Kidney epithelial cell (primary cell): Measurements from ENCODE around the gene CEP44. TPM values are rescaled to one million over a fixed set of nuclear protein-coding genes. Genes with fewer than 3 reads are reported as not detected.

Experiments used
- DNase-seq: peaks from one replicate; pipeline ENCODE4 v3.0.0-alpha.2; 2010; ENCODE audit warnings: low read depth
- H3K27me3 ChIP-seq: 2 replicates; pipeline ENCODE4 v1.6.0; 2011; ENCODE audit warnings: low read length; ENCODE audit not compliant: control insufficient read depth, insufficient read depth
- H3K36me3 ChIP-seq: 2 replicates; pipeline ENCODE4 v1.5.1; 2011; ENCODE audit warnings: low read length; ENCODE audit not compliant: control insufficient read depth, insufficient read depth
- H3K4me3 ChIP-seq: 2 replicates; pipeline ENCODE4 v1.5.1; 2011; ENCODE audit warnings: low read depth, mild to moderate bottlenecking, control low read depth, low read length
- CTCF ChIP-seq: IDR thresholded peaks from 2 replicates; pipeline ENCODE4 v1.5.1; 2011; ENCODE audit warnings: mild to moderate bottlenecking, moderate library complexity, low read length, control low read depth, inconsistent platforms; ENCODE audit not compliant: insufficient read depth, poor library complexity, severe bottlenecking
- total RNA-seq: library from RNA; depleted of rRNA; stranded (reverse); fragments of >200 nt; gene quantifications from 2 replicates; pipeline ENCODE4 v1.2.3, GENCODE V29; 2015

CEP44 gene
- total RNA-seq, 1 donor from 2014 or later, result 9.4 TPM

DNA sequence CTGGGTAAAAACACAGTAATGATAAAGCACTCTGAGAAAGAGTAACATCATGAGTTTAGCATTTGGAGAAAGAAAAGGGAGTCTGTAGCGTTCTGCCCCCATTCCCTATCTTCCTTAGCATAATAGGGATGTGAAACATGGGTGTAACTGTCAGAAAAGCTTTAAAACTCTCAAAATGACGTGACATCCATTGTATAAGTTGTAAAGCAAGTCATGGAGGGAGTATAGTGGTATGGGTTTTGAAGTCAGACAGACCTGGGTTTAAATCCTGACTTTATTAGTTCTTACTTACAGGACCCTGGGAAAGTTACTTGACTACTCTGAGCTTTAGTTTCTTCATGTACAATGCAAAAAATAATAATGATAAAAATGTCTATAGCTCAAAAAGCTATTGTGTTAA, 17.3 kb upstream of the CEP44 start:
- Histone ChIP-seq H3K4me3 (no peak overlapping the region), H3K27me3 (no peaks in the 10 kb centered on the region), H3K36me3 (no peaks in the 10 kb centered on the region)
- DNase-seq, result no peak
- no peak for TF ChIP-seq CTCF

DNA sequence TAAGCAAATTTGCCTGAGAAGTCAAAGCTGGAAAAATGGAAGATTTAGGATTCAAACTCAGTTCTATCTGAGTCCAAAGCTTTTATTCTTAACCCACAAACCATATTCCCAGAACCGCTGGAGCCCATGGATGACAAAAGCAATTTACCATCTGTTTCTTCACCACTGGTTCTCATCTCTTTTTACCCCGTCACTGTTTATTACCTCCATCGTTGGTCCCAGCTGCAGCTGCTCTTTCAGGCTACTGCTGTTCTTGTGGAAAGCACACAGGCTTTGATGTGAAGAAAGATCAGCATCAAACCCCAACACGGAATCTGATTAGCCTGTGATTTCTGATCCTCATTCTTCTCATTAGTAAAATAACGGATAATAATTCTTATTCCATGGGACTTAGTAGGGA, 9.8 kb upstream of the CEP44 start:
- no peak for TF ChIP-seq CTCF
- DNase-seq, result no peak
- no peaks in the 10 kb centered on the region for H3K36me3 ChIP-seq
- H3K27me3 ChIP-seq, result no peaks in the 10 kb centered on the region
- H3K4me3 ChIP-seq, result no peak overlapping the region

DNA sequence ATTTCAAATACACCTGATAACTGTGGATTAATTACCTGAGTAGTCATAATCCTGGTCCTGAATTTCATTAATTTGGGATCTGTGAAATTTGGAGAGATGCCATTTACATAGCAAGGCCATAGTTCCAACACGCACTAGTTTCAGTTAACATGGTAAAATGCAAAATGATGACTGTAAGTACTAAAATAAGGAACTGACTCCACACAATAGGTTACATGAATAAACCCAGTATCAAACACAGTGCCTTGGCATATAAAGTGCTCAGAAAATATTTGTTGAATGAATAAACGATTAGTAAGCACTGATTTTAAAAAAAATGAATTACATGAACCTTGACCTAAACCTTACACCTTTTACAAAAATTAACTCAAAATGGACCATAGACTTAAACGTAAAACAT, 9.3 kb upstream of the CEP44 start:
- TF ChIP-seq CTCF, result no peak
- Histone ChIP-seq H3K36me3 (no peaks in the 10 kb centered on the region), H3K27me3 (no peaks in the 10 kb centered on the region), H3K4me3 (no peak overlapping the region)
- DNase-seq, result no peak

DNA sequence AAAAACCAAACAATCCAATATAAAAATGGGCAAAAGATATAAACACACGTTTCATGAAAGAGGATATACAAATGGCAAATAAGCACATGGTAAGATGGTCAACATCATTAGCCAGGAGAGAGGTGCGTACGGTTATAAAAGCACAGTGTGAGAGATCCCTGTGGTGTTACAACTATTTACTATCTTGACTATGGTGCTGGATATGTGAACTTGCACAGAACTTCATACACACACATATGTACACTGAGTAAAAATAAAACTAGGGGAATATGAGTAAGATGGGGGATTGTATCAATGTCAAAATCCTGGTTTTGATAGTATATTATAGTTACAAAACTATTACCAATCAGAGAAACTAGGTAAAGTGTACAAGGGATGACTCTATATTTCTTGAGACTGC, 8.6 kb upstream of the CEP44 start:
- DNase-seq, result no peak
- Histone ChIP-seq H3K4me3 (no peak overlapping the region), H3K36me3 (no peaks in the 10 kb centered on the region), H3K27me3 (no peaks in the 10 kb centered on the region)
- TF ChIP-seq CTCF, result no peak

GRCh38 chr4:174277433-174277832, 6.3 kb upstream of the CEP44 start:
- Histone ChIP-seq H3K27me3 (no peaks in the 10 kb centered on the region), H3K36me3 (no peaks in the 10 kb centered on the region), H3K4me3 (no peak overlapping the region)
- TF ChIP-seq CTCF, result no peak
- no peak for DNase-seq

- no peak for DNase-seq
- TF ChIP-seq CTCF, result no peak
- H3K36me3 ChIP-seq, result no peaks in the 10 kb centered on the region
These were observed 5.2 kb upstream of the CEP44 start for GRCh38 chr4:174278467-174278866.

More at GRCh38 chr4:174278467-174278866, 5.2 kb upstream of the CEP44 start:
- no peak overlapping the region for H3K4me3 ChIP-seq
- no peaks in the 10 kb centered on the region for H3K27me3 ChIP-seq
